Stimulated activated memory B cell treated with anti-CD40 and anti-IgM and Interleukin-4, amounts not matched to agents 10 μg/mL and 1 μg/mL and 100 μg/mL, for 72 hours (primary cell): Measurements from ENCODE around the gene C1orf21.

Experiments used
- ATAC-seq: fragments of 150-1000 bp; cut with Tn5 transposase; 2 replicates; pipeline ENCODE4 v1.10.0; 2021
- H3K27ac Mint-ChIP-seq: one replicate; pipeline ENCODE4 v1.8.0; 2022; ENCODE audit warnings: mild to moderate bottlenecking, mixed read lengths
- H3K27me3 Mint-ChIP-seq: one replicate; pipeline ENCODE4 v1.8.0; 2022; ENCODE audit warnings: mixed read lengths
- H3K36me3 Mint-ChIP-seq: one replicate; pipeline ENCODE4 v1.8.0; 2022; ENCODE audit warnings: mixed read lengths
- H3K4me1 Mint-ChIP-seq: one replicate; pipeline ENCODE4 v1.8.0; 2022; ENCODE audit warnings: mixed read lengths
- H3K4me3 Mint-ChIP-seq: one replicate; pipeline ENCODE4 v1.8.0; 2022; ENCODE audit warnings: mild to moderate bottlenecking, moderate library complexity, mixed read lengths
- H3K9me3 Mint-ChIP-seq: one replicate; pipeline ENCODE4 v1.8.0; 2022; ENCODE audit warnings: mixed read lengths

The C1orf21 gene

GRCh38 chr1:184541537-184542152 is 154.8 kb downstream of the C1orf21 start:
- H3K4me1 Mint-ChIP-seq: no peaks in the 10 kb centered on the region
- H3K27ac Mint-ChIP-seq: no peak overlapping the region
- H3K27me3 Mint-ChIP-seq: no peaks in the 10 kb centered on the region
- no peaks in the 10 kb centered on the region for H3K36me3 Mint-ChIP-seq
- peaks cover 3% of the 10 kb centered on the region for H3K9me3 Mint-ChIP-seq
- no peak overlapping the region for H3K4me3 Mint-ChIP-seq
- ATAC-seq: no peak

GRCh38 chr1:184542291-184542690 is 155.5 kb downstream of the C1orf21 start:
- Mint-ChIP-seq H3K4me1 (no peaks in the 10 kb centered on the region), H3K27me3 (no peaks in the 10 kb centered on the region), H3K9me3 (peaks cover under 1% of the 10 kb centered on the region), H3K36me3 (no peaks in the 10 kb centered on the region), H3K27ac (no peak overlapping the region), H3K4me3 (no peak overlapping the region)
- ATAC-seq: no peak

- H3K4me3 Mint-ChIP-seq: no peak overlapping the region
- H3K27ac Mint-ChIP-seq: no peak overlapping the region
- no peaks in the 10 kb centered on the region for H3K36me3 Mint-ChIP-seq
- ATAC-seq: no peak
- no peaks in the 10 kb centered on the region for H3K4me1 Mint-ChIP-seq
- no peaks in the 10 kb centered on the region for H3K9me3 Mint-ChIP-seq
- H3K27me3 Mint-ChIP-seq: no peaks in the 10 kb centered on the region
Observed at GRCh38 chr1:184545601-184546000, 158.8 kb downstream of the C1orf21 start.

GRCh38 chr1:184552446-184552845 is 165.6 kb downstream of the C1orf21 start:
- no peaks in the 10 kb centered on the region for H3K27me3 Mint-ChIP-seq
- H3K4me3 Mint-ChIP-seq: no peak overlapping the region
- H3K36me3 Mint-ChIP-seq: no peaks in the 10 kb centered on the region

GRCh38 chr1:184553845-184554244 is 167.0 kb downstream of the C1orf21 start:
- no peak for ATAC-seq
- H3K4me1 Mint-ChIP-seq: no peaks in the 10 kb centered on the region
- no peaks in the 10 kb centered on the region for H3K27me3 Mint-ChIP-seq
- no peak overlapping the region for H3K27ac Mint-ChIP-seq
- no peak overlapping the region for H3K4me3 Mint-ChIP-seq
- no peaks in the 10 kb centered on the region for H3K36me3 Mint-ChIP-seq
- H3K9me3 Mint-ChIP-seq: no peaks in the 10 kb centered on the region

More at GRCh38 chr1:184552446-184552845, 165.6 kb downstream of the C1orf21 start:
- Mint-ChIP-seq H3K9me3 (no peaks in the 10 kb centered on the region), H3K27ac (no peak overlapping the region), H3K4me1 (no peaks in the 10 kb centered on the region)
- no peak for ATAC-seq

- ATAC-seq: no peak
- H3K36me3 Mint-ChIP-seq: no peaks in the 10 kb centered on the region
- no peak overlapping the region for H3K27ac Mint-ChIP-seq
- no peaks in the 10 kb centered on the region for H3K27me3 Mint-ChIP-seq
- no peak overlapping the region for H3K4me3 Mint-ChIP-seq
- H3K9me3 Mint-ChIP-seq: peaks cover 3% of the 10 kb centered on the region
- H3K4me1 Mint-ChIP-seq: no peaks in the 10 kb centered on the region
Observed at GRCh38 chr1:184555665-184556641, 169.1 kb downstream of the C1orf21 start.

- no peak for ATAC-seq
- no peaks in the 10 kb centered on the region for H3K36me3 Mint-ChIP-seq
- no peaks in the 10 kb centered on the region for H3K4me1 Mint-ChIP-seq
- peaks cover 3% of the 10 kb centered on the region for H3K9me3 Mint-ChIP-seq
- H3K4me3 Mint-ChIP-seq: no peak overlapping the region
- no peak overlapping the region for H3K27ac Mint-ChIP-seq
- no peaks in the 10 kb centered on the region for H3K27me3 Mint-ChIP-seq
Observed at GRCh38 chr1:184556665-184557064, 169.8 kb downstream of the C1orf21 start.

- no peaks in the 10 kb centered on the region for H3K4me1 Mint-ChIP-seq
- no peaks in the 10 kb centered on the region for H3K36me3 Mint-ChIP-seq
- peaks cover 3% of the 10 kb centered on the region for H3K9me3 Mint-ChIP-seq
- no peak overlapping the region for H3K4me3 Mint-ChIP-seq
- H3K27me3 Mint-ChIP-seq: no peaks in the 10 kb centered on the region
- ATAC-seq: no peak
- H3K27ac Mint-ChIP-seq: no peak overlapping the region
Observed at GRCh38 chr1:184557423-184558347, 170.9 kb downstream of the C1orf21 start.

GRCh38 chr1:184558691-184559090 is 171.9 kb downstream of the C1orf21 start:
- ATAC-seq: no peak
- H3K4me1 Mint-ChIP-seq: no peaks in the 10 kb centered on the region
- no peak overlapping the region for H3K27ac Mint-ChIP-seq
- no peaks in the 10 kb centered on the region for H3K27me3 Mint-ChIP-seq
- H3K36me3 Mint-ChIP-seq: no peaks in the 10 kb centered on the region
- H3K4me3 Mint-ChIP-seq: no peak overlapping the region
- peaks cover 3% of the 10 kb centered on the region for H3K9me3 Mint-ChIP-seq

GRCh38 chr1:184559117-184559713 is 172.4 kb downstream of the C1orf21 start:
- no peak for ATAC-seq
- Mint-ChIP-seq H3K36me3 (no peaks in the 10 kb centered on the region), H3K27ac (no peak overlapping the region), H3K9me3 (peaks cover 3% of the 10 kb centered on the region), H3K4me3 (no peak overlapping the region), H3K27me3 (no peaks in the 10 kb centered on the region), H3K4me1 (no peaks in the 10 kb centered on the region)

- Mint-ChIP-seq H3K9me3 (peaks cover 3% of the 10 kb centered on the region), H3K36me3 (no peaks in the 10 kb centered on the region), H3K4me1 (no peaks in the 10 kb centered on the region), H3K27ac (no peak overlapping the region), H3K27me3 (no peaks in the 10 kb centered on the region), H3K4me3 (no peak overlapping the region)
- no peak for ATAC-seq
Observed at GRCh38 chr1:184562806-184563205, 176.0 kb downstream of the C1orf21 start.

GRCh38 chr1:184563308-184563707 is 176.5 kb downstream of the C1orf21 start:
- H3K27me3 Mint-ChIP-seq: no peaks in the 10 kb centered on the region
- H3K27ac Mint-ChIP-seq: no peak overlapping the region
- ATAC-seq: no peak
- no peak overlapping the region for H3K4me3 Mint-ChIP-seq
- no peaks in the 10 kb centered on the region for H3K36me3 Mint-ChIP-seq
- H3K4me1 Mint-ChIP-seq: no peaks in the 10 kb centered on the region
- peaks cover 3% of the 10 kb centered on the region for H3K9me3 Mint-ChIP-seq

GRCh38 chr1:184567009-184567408 is 180.2 kb downstream of the C1orf21 start:
- H3K4me1 Mint-ChIP-seq: no peaks in the 10 kb centered on the region
- H3K27ac Mint-ChIP-seq: no peak overlapping the region
- H3K9me3 Mint-ChIP-seq: no peaks in the 10 kb centered on the region
- no peaks in the 10 kb centered on the region for H3K36me3 Mint-ChIP-seq
- peaks cover 9% of the 10 kb centered on the region for H3K27me3 Mint-ChIP-seq
- ATAC-seq: no peak
- H3K4me3 Mint-ChIP-seq: no peak overlapping the region

GRCh38 chr1:184567637-184568036 is 180.8 kb downstream of the C1orf21 start:
- Mint-ChIP-seq H3K36me3 (no peaks in the 10 kb centered on the region), H3K4me3 (no peak overlapping the region), H3K27me3 (peaks cover 9% of the 10 kb centered on the region), H3K4me1 (no peaks in the 10 kb centered on the region), H3K27ac (no peak overlapping the region), H3K9me3 (no peaks in the 10 kb centered on the region)
- ATAC-seq: no peak

GRCh38 chr1:184568148-184568547 is 181.3 kb downstream of the C1orf21 start:
- no peak overlapping the region for H3K4me3 Mint-ChIP-seq
- no peak overlapping the region for H3K27ac Mint-ChIP-seq
- H3K4me1 Mint-ChIP-seq: no peaks in the 10 kb centered on the region
- ATAC-seq: no peak
- peaks cover 9% of the 10 kb centered on the region for H3K27me3 Mint-ChIP-seq
- no peaks in the 10 kb centered on the region for H3K36me3 Mint-ChIP-seq
- H3K9me3 Mint-ChIP-seq: no peaks in the 10 kb centered on the region
